ENCODE data around the gene GRWD1.

Gene GRWD1

GRCh38 chr19:48445606-48446481 lies at the start of gene GRWD1:
Gene GRWD1 (plus strand): TSS chr19:48445983. CDS start chr19:48446006, 23 bp downstream.
- in situ Hi-C loops (cut with MboI; ENCODE audit: low sequenced_read_pairs), result no loop called here

- in situ Hi-C loops (cut with MboI; ENCODE audit: low sequenced_read_pairs), result no loop called here
Observed at GRCh38 chr19:48396016-48396823, 49.6 kb upstream of the GRWD1 start.

- in situ Hi-C loops (cut with MboI; ENCODE audit: low sequenced_read_pairs), result no loop called here
Observed at GRCh38 chr19:48396824-48397176, 49.0 kb upstream of the GRWD1 start.

- in situ Hi-C loops (cut with MboI; ENCODE audit: low sequenced_read_pairs), result no loop called here
Observed at GRCh38 chr19:48397263-48398101, 48.3 kb upstream of the GRWD1 start.

- in situ Hi-C loops (cut with MboI; ENCODE audit: low sequenced_read_pairs), result no loop called here
Observed at GRCh38 chr19:48398102-48398374, 47.7 kb upstream of the GRWD1 start.

GRCh38 chr19:48398375-48399235 lies 47.2 kb upstream of the GRWD1 start:
- in situ Hi-C loops (cut with MboI; ENCODE audit: low sequenced_read_pairs), result no loop called here

- in situ Hi-C loops (cut with MboI; ENCODE audit: low sequenced_read_pairs), result no loop called here
Observed at GRCh38 chr19:48400018-48400742, 45.6 kb upstream of the GRWD1 start.

- in situ Hi-C loops (cut with MboI; ENCODE audit: low sequenced_read_pairs), result no loop called here
Observed at GRCh38 chr19:48401287-48401686, 44.5 kb upstream of the GRWD1 start.

- in situ Hi-C loops (cut with MboI; ENCODE audit: low sequenced_read_pairs), result no loop called here
Observed at GRCh38 chr19:48403606-48404005, 42.2 kb upstream of the GRWD1 start.

GRCh38 chr19:48405010-48405659 lies 40.6 kb upstream of the GRWD1 start:
- in situ Hi-C loops (cut with MboI; ENCODE audit: low sequenced_read_pairs), result no loop called here

GRCh38 chr19:48405850-48406249 lies 39.9 kb upstream of the GRWD1 start:
- in situ Hi-C loops (cut with MboI; ENCODE audit: low sequenced_read_pairs), result no loop called here

- in situ Hi-C loops (cut with MboI; ENCODE audit: low sequenced_read_pairs), result no loop called here
Observed at GRCh38 chr19:48413879-48414587, 31.8 kb upstream of the GRWD1 start.

- in situ Hi-C loops (cut with MboI; ENCODE audit: low sequenced_read_pairs), result no loop called here
Observed at GRCh38 chr19:48415395-48415794, 30.4 kb upstream of the GRWD1 start.

- in situ Hi-C loops (cut with MboI; ENCODE audit: low sequenced_read_pairs), result no loop called here
Observed at GRCh38 chr19:48415806-48416221, 30.0 kb upstream of the GRWD1 start.

- in situ Hi-C loops (cut with MboI; ENCODE audit: low sequenced_read_pairs), result no loop called here
Observed at GRCh38 chr19:48417421-48417820, 28.4 kb upstream of the GRWD1 start.

GRCh38 chr19:48418317-48419064 lies 27.3 kb upstream of the GRWD1 start:
- in situ Hi-C loops (cut with MboI; ENCODE audit: low sequenced_read_pairs), result no loop called here

- in situ Hi-C loops (cut with MboI; ENCODE audit: low sequenced_read_pairs), result no loop called here
Observed at GRCh38 chr19:48419158-48419920, 26.4 kb upstream of the GRWD1 start.

All from hTERT RPE-1 (cell line).